ENCODE measurements around the gene ARSA.

The ARSA gene

GRCh38 chr22:50627642-50628542, at the start of gene ARSA:
Gene ARSA (minus strand): TSS chr22:50628152. CDS start chr22:50627779, 373 bp downstream.
- H3K4me3 Mint-ChIP-seq = peak within 1 kb of the TSS; percentile 84 to 92
- H3K4me1 Mint-ChIP-seq = peaks cover 28% of the 10 kb centered on the region
- H3K27me3 Mint-ChIP-seq = no peaks in the 10 kb centered on the region
- peak; percentile 92 for ATAC-seq
- peak within 1 kb of the TSS; percentile 28 to 66 for H3K27ac Mint-ChIP-seq
- peak; percentile 80 to 81 for DNase-seq
- H3K9me3 Mint-ChIP-seq = no peaks in the 10 kb centered on the region

- H3K4me1 Mint-ChIP-seq = peaks cover 25% of the 10 kb centered on the region
- H3K4me3 Mint-ChIP-seq = no peak overlapping the region
- no peaks in the 10 kb centered on the region for H3K9me3 Mint-ChIP-seq
- peaks cover 41% of the 10 kb centered on the region for H3K27me3 Mint-ChIP-seq
- H3K27ac Mint-ChIP-seq = no peak overlapping the region
- DNase-seq (no peak), ATAC-seq (no peak)
Observed at GRCh38 chr22:50676661-50677492, 48.9 kb upstream of the ARSA start.

- no peak overlapping the region for H3K4me3 Mint-ChIP-seq
- H3K9me3 Mint-ChIP-seq = no peaks in the 10 kb centered on the region
- H3K4me1 Mint-ChIP-seq = peaks cover 32% of the 10 kb centered on the region
- no peak overlapping the region for H3K27ac Mint-ChIP-seq
- peaks cover 48% of the 10 kb centered on the region for H3K27me3 Mint-ChIP-seq
- no peak for DNase-seq
- ATAC-seq = no peak
Observed at GRCh38 chr22:50676180-50676636, 48.3 kb upstream of the ARSA start.

- ATAC-seq = peak; percentile 6
- DNase-seq = no peak
- Mint-ChIP-seq H3K4me3 (peak overlapping the region in 1 of 2 donors; percentile 18), H3K9me3 (no peaks in the 10 kb centered on the region), H3K4me1 (peaks cover 33% of the 10 kb centered on the region), H3K27ac (no peak overlapping the region), H3K27me3 (peaks cover 53% of the 10 kb centered on the region)
Observed at GRCh38 chr22:50675553-50676179, 47.7 kb upstream of the ARSA start.

GRCh38 chr22:50674606-50675552, 46.9 kb upstream of the ARSA start:
- Mint-ChIP-seq H3K9me3 (no peaks in the 10 kb centered on the region), H3K27ac (no peak overlapping the region), H3K4me3 (peak overlapping the region; percentile 18 to 70), H3K27me3 (peaks cover 58% of the 10 kb centered on the region), H3K4me1 (peaks cover 33% of the 10 kb centered on the region)
- no peak for DNase-seq
- ATAC-seq = peak; percentile 61

GRCh38 chr22:50674130-50674500, 46.2 kb upstream of the ARSA start:
- Mint-ChIP-seq H3K4me1 (peaks cover 33% of the 10 kb centered on the region), H3K9me3 (no peaks in the 10 kb centered on the region), H3K27me3 (peaks cover 58% of the 10 kb centered on the region), H3K4me3 (peak overlapping the region; percentile 46 to 49), H3K27ac (no peak overlapping the region)
- ATAC-seq (peak; percentile 14), DNase-seq (no peak)

- peak; percentile 7 for ATAC-seq
- DNase-seq = no peak
- H3K4me1 Mint-ChIP-seq = peaks cover 33% of the 10 kb centered on the region
- no peak overlapping the region for H3K27ac Mint-ChIP-seq
- no peaks in the 10 kb centered on the region for H3K9me3 Mint-ChIP-seq
- peaks cover 58% of the 10 kb centered on the region for H3K27me3 Mint-ChIP-seq
- H3K4me3 Mint-ChIP-seq = peak overlapping the region; percentile 46 to 74
Observed at GRCh38 chr22:50673231-50674129, 45.5 kb upstream of the ARSA start.

- ATAC-seq = no peak
- Mint-ChIP-seq H3K27me3 (peaks cover 58% of the 10 kb centered on the region), H3K4me3 (peak within 1 kb of the TSS; percentile 46 to 74), H3K4me1 (peaks cover 33% of the 10 kb centered on the region), H3K27ac (peak within 1 kb of the TSS in 1 of 2 donors; percentile 14), H3K9me3 (no peaks in the 10 kb centered on the region)
- DNase-seq = no peak
Observed at GRCh38 chr22:50672471-50673230, 44.7 kb upstream of the ARSA start, which contains the start of gene SHANK3. Gene SHANK3 (plus strand): TSS chr22:50672823.

GRCh38 chr22:50672041-50672440, 44.1 kb upstream of the ARSA start:
- DNase-seq (no peak), ATAC-seq (no peak)
- H3K27ac Mint-ChIP-seq = no peak overlapping the region
- H3K4me1 Mint-ChIP-seq = peaks cover 33% of the 10 kb centered on the region
- H3K27me3 Mint-ChIP-seq = peaks cover 58% of the 10 kb centered on the region
- no peak overlapping the region for H3K4me3 Mint-ChIP-seq
- H3K9me3 Mint-ChIP-seq = no peaks in the 10 kb centered on the region

GRCh38 chr22:50671641-50672040, 43.7 kb upstream of the ARSA start:
- Mint-ChIP-seq H3K27ac (no peak overlapping the region), H3K27me3 (peaks cover 55% of the 10 kb centered on the region), H3K4me1 (peaks cover 33% of the 10 kb centered on the region), H3K4me3 (no peak overlapping the region), H3K9me3 (no peaks in the 10 kb centered on the region)
- DNase-seq = no peak
- no peak for ATAC-seq

- Mint-ChIP-seq H3K4me1 (peaks cover 33% of the 10 kb centered on the region), H3K27ac (no peak overlapping the region), H3K4me3 (peak overlapping the region in 1 of 2 donors; percentile 23), H3K27me3 (peaks cover 48% of the 10 kb centered on the region), H3K9me3 (no peaks in the 10 kb centered on the region)
- ATAC-seq = no peak
- DNase-seq = no peak
Observed at GRCh38 chr22:50670914-50671538, 43.1 kb upstream of the ARSA start.

GRCh38 chr22:50670513-50670912, 42.6 kb upstream of the ARSA start:
- Mint-ChIP-seq H3K4me3 (no peak overlapping the region), H3K4me1 (peaks cover 33% of the 10 kb centered on the region), H3K27me3 (peaks cover 43% of the 10 kb centered on the region), H3K9me3 (no peaks in the 10 kb centered on the region), H3K27ac (no peak overlapping the region)
- ATAC-seq = no peak
- no peak for DNase-seq

GRCh38 chr22:50665738-50666137, 37.8 kb upstream of the ARSA start:
- Mint-ChIP-seq H3K9me3 (no peaks in the 10 kb centered on the region), H3K27ac (no peak overlapping the region), H3K4me1 (no peaks in the 10 kb centered on the region), H3K27me3 (peaks cover 15% of the 10 kb centered on the region), H3K4me3 (no peak overlapping the region)
- ATAC-seq (no peak), DNase-seq (no peak)
